Body of pancreas (tissue), 4 donors: ENCODE data around the gene DHH. TPM values are rescaled to one million over a fixed set of nuclear protein-coding genes. Genes with fewer than 3 reads are reported as not detected.
A peak's percentile ranks its signal among the peaks of the same experiment; 100 is the strongest.

Source experiments
- ATAC-seq: fragments of 150-250 bp; one replicate; pipeline ENCODE4 v1.9.1; 2016
- DNase-seq, 4 donors: peaks; one replicate each; pipeline ENCODE4 v3.0.0-alpha.2; 2019
- H3K27ac ChIP-seq, 4 donors: fragments of 200-600 bp; sonication (generic); 1 replicate in 3 of 4; 2 replicates in 1 of 4; pipeline versions ENCODE4 v1.5.1 to v1.6.1; 2016 to 2019; ENCODE audit warnings: mild to moderate bottlenecking in 1 of 4, mixed read lengths in 1 of 4, moderate library complexity in 1 of 4
- H3K27me3 ChIP-seq, 2 donors: fragments of 200-600 bp; sonication (generic); one replicate each; pipeline ENCODE4 v1.6.0; 2016; ENCODE audit warnings: mild to moderate bottlenecking in 1 of 2
- H3K36me3 ChIP-seq, 2 donors: fragments of 200-600 bp; sonication (generic); replicated peaks in 1 of 2; 2 replicates each; pipeline ENCODE4 v1.5.1; 2016; ENCODE audit warnings: low read depth in 2 of 2; ENCODE audit not compliant: insufficient read depth in 1 of 2
- H3K4me1 ChIP-seq: fragments of 200-600 bp; sonication (generic); one replicate; pipeline ENCODE4 v1.6.0; 2016
- H3K4me3 ChIP-seq, 2 donors: fragments of 200-600 bp; sonication (generic); 1 replicate in 1 of 2; 2 replicates in 1 of 2; pipeline ENCODE4 v1.5.1; 2016 to 2019
- H3K9me3 ChIP-seq, 3 donors: fragments of 200-600 bp; sonication (generic); 1 replicate in 2 of 3; 2 replicates in 1 of 3; pipeline ENCODE4 v1.5.1; 2016
- POLR2A ChIP-seq, 3 donors: fragments of 450-650 bp; IDR thresholded peaks; one replicate each; pipeline ENCODE4 v1.6.1; 2016; ENCODE audit warnings: antibody characterized with exemption in 3 of 3, mild to moderate bottlenecking in 2 of 3
- WGBS, 2 donors: methylation state at CpG; one replicate each; pipeline ENCODE4 v1.1.5; 2017; 5-methylcytosine and 5-hydroxymethylcytosine counted together
- intact Hi-C: fragments of 100-400 bp; cut with DNase I; formaldehyde crosslinking; loops from one replicate; pipeline ENCODE4 v1.15.1; 2023
- total RNA-seq, 2 donors: library from RNA; depleted of rRNA; stranded (reverse); fragments of >200 nt; gene quantifications; one replicate each; pipeline ENCODE4 v1.1.0, GENCODE V29; 2016
- TF ChIP-seq, protein P1 (sequence below), 7 experiments: fragments of 450-650 bp in 4 of 7; fragments of 200-600 bp in 3 of 7; sonication (generic) in 3 of 7; IDR thresholded peaks; one replicate each; pipeline ENCODE4 v1.5.1; 2016 to 2019; ENCODE audit warnings: antibody characterized with exemption in 7 of 7

The DHH gene
- total RNA-seq, 2 donors from 2014 or later, result not detected

DNA sequence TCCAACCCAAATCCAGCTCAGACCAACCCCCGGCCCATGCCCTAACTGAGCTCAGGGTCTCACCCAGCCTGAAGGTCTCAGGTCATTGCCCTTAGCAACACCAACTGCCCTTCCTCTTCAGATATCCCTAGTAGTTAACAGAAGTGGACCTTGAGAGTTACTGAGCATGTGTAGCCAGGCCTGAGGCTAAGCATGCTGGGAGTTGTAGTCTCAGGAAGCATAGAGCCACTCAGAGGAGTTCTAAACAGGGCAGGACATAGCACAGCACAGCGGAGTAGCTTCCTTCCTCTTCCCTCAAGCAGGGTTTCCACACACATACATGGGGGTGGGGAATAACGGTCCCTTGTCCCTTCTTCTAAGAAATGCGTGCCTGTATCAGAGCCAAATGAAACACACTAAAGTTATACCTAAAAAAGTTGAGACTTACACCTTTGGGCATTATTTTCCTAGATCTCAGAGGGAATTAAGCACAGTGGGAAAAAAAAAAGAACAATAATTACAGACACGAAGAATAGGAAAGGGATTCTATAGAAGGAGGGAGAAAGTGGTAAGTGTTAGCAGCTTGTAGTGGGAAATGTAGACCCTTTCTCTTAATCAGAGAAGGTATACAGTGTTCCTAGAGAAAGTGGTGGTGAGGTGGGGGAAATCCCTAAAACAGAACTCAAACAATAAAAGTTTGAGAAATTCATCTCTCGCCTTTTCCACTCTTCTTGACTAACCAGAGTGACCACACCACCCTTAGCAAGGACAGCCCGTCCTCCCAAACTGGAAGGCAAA is 38.4 kb downstream of the DHH start:
- DNase-seq, result peak; percentile 46 to 85 (median 64)
- Histone ChIP-seq H3K36me3 (peaks cover 4 to 23% of the 10 kb centered on the region in 2 donors), H3K27me3 (no peaks in the 10 kb centered on the region), H3K4me1 (peaks cover 52% of the 10 kb centered on the region), H3K4me3 (no peak overlapping the region), H3K9me3 (no peaks in the 10 kb centered on the region), H3K27ac (peak overlapping the region in 2 of 4 donors; percentile 3 to 36)
- peak; percentile 21 for ATAC-seq
- TF ChIP-seq POLR2A (IDR thresholded peaks at IDR 0.05), result no peak
- TF ChIP-seq, protein P1, sequence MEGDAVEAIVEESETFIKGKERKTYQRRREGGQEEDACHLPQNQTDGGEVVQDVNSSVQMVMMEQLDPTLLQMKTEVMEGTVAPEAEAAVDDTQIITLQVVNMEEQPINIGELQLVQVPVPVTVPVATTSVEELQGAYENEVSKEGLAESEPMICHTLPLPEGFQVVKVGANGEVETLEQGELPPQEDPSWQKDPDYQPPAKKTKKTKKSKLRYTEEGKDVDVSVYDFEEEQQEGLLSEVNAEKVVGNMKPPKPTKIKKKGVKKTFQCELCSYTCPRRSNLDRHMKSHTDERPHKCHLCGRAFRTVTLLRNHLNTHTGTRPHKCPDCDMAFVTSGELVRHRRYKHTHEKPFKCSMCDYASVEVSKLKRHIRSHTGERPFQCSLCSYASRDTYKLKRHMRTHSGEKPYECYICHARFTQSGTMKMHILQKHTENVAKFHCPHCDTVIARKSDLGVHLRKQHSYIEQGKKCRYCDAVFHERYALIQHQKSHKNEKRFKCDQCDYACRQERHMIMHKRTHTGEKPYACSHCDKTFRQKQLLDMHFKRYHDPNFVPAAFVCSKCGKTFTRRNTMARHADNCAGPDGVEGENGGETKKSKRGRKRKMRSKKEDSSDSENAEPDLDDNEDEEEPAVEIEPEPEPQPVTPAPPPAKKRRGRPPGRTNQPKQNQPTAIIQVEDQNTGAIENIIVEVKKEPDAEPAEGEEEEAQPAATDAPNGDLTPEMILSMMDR (IDR thresholded peaks at IDR 0.05), result no peak
- WGBS, 2 donors, result 39 to 50% methylated on average over 7 of the region's 7 CpGs
- intact Hi-C loops, result no loop called here

DNA sequence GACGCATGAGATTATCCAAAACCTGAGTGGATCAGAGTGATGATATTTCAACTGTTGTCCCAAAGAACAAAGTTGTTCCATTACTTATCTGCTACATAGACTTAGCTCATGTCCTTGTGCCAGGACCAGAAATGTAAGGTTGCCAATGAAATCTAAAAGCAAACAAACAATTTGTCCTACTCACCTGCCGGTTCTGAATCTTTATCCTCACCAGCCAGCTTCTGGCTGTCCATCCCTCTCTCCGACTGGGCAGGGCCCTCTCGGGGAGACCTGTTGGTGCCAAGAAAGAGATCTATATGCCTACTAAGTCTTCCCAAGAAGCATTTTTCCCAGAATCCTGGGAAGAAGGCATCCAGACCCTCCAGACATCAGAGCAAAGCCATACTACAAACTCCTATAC is 39.5 kb downstream of the DHH start:
- Histone ChIP-seq H3K4me3 (no peak overlapping the region), H3K27ac (peak overlapping the region in 2 of 4 donors; percentile 9 to 22)
- intact Hi-C loops, result no loop called here

GRCh38 chr12:49054524-49054923 is 40.1 kb downstream of the DHH start:
- ATAC-seq, result no peak
- Histone ChIP-seq H3K36me3 (peaks cover 4 to 37% of the 10 kb centered on the region in 2 donors), H3K27me3 (no peaks in the 10 kb centered on the region), H3K9me3 (no peaks in the 10 kb centered on the region), H3K4me3 (no peak overlapping the region), H3K27ac (peak overlapping the region in 3 of 4 donors; percentile 12 to 22 (median 16)), H3K4me1 (peaks cover 50% of the 10 kb centered on the region)
- intact Hi-C loops, result no loop called here
- WGBS, 2 donors, result 86 to 90% methylated on average over 10 of the region's 10 CpGs
- no peak for DNase-seq
- no peak for TF ChIP-seq POLR2A (IDR thresholded peaks at IDR 0.05)
- TF ChIP-seq, protein P1 (IDR thresholded peaks at IDR 0.05), result no peak

More for the DNA sequence above, 39.5 kb downstream of the DHH start:
- H3K27me3 ChIP-seq, result no peaks in the 10 kb centered on the region
- no peaks in the 10 kb centered on the region for H3K9me3 ChIP-seq
- no peak for TF ChIP-seq POLR2A (IDR thresholded peaks at IDR 0.05)
- ATAC-seq (no peak), DNase-seq (no peak)
- H3K36me3 ChIP-seq, result peaks cover 4 to 33% of the 10 kb centered on the region in 2 donors
- 18 to 30% methylated on average over 4 of the region's 4 CpGs for WGBS, 2 donors
- peaks cover 50% of the 10 kb centered on the region for H3K4me1 ChIP-seq

DNA sequence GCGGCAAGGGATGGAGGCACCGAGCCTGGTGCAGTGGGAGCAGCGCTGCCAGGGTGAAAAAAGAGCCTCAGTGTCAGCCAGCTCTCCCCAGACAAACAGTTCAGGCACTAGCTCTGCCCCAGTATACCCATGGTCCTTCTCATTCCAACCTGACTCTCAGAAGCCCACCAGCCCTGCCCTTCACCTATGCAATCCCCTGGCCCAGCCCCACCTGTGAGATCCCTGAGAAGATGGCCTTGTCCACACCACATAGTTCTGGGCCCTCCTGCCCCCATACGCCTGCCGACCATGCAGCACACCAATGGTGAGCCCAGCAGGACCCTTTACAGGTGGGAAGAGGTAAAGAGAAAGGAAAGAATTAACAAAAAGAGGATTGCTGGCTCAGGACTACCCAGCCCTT is 40.5 kb downstream of the DHH start:
- Histone ChIP-seq H3K4me1 (peaks cover 50% of the 10 kb centered on the region), H3K27me3 (no peaks in the 10 kb centered on the region), H3K9me3 (no peaks in the 10 kb centered on the region), H3K36me3 (peaks cover 4 to 41% of the 10 kb centered on the region in 2 donors), H3K4me3 (no peak overlapping the region), H3K27ac (peak overlapping the region in 2 of 4 donors; percentile 12 to 16)
- TF ChIP-seq, protein P1 (IDR thresholded peaks at IDR 0.05), result no peak
- TF ChIP-seq POLR2A (IDR thresholded peaks at IDR 0.05), result no peak
- intact Hi-C loops, result no loop called here
- WGBS, 2 donors, result 73 to 80% methylated on average over 5 of the region's 5 CpGs
- no peak for ATAC-seq
- DNase-seq, result no peak

- WGBS, 2 donors, result 87 to 92% methylated on average over 13 to 16 of the region's 16 CpGs
- no peak for DNase-seq
- no peak for TF ChIP-seq POLR2A (IDR thresholded peaks at IDR 0.05)
- TF ChIP-seq, protein P1 (IDR thresholded peaks at IDR 0.05), result no peak
These were observed 42.0 kb downstream of the DHH start for GRCh38 chr12:49052451-49053208.

More at GRCh38 chr12:49052451-49053208, 42.0 kb downstream of the DHH start:
- intact Hi-C loops, result no loop called here
- Histone ChIP-seq H3K4me1 (peaks cover 40% of the 10 kb centered on the region), H3K27ac (peak overlapping the region in 1 of 4 donors; percentile 28), H3K4me3 (no peak overlapping the region), H3K36me3 (peaks cover 4 to 55% of the 10 kb centered on the region in 2 donors), H3K9me3 (no peaks in the 10 kb centered on the region), H3K27me3 (no peaks in the 10 kb centered on the region)
- ATAC-seq, result no peak
